ENCODE results near the gene CDH4. TPM values are rescaled to one million over a fixed set of nuclear protein-coding genes. Genes with fewer than 3 reads are reported as not detected.

Gene CDH4
- total RNA-seq, 1 experiment from 2014 or later, result not detected

GRCh38 chr20:61882716-61883615 lies 630.9 kb downstream of the CDH4 start:
- Histone ChIP-seq H3K79me2 (ENCODE audit: low read depth) (no peaks in the 10 kb centered on the region), H3K36me3 (ENCODE audit: low read depth) (no peaks in the 10 kb centered on the region), H3K27ac (no peak overlapping the region), H4K20me1 (ENCODE audit: insufficient read depth) (no peaks in the 10 kb centered on the region), H3K27me3 (ENCODE audit: insufficient read depth, low read depth) (peaks cover 100% of the 10 kb centered on the region), H3K9me3 (ENCODE audit: insufficient read depth, low read depth) (no peaks in the 10 kb centered on the region), H3F3A (ENCODE audit: insufficient read depth, low read depth) (no peaks in the 10 kb centered on the region), H3K4me2 (no peak overlapping the region), H3K4me3 (no peak overlapping the region), H3K9me2 (ENCODE audit: insufficient read depth) (no peaks in the 10 kb centered on the region), H3K4me1 (replicated peaks; ENCODE audit: insufficient read depth) (no peaks in the 10 kb centered on the region), H2AFZ (no peak overlapping the region)
- POLR2A ChIA-PET (ENCODE audit: unreplicated experiment), result no interaction called here
- DNase-seq, result no peak
- CTCF ChIA-PET, result no interaction called here
- BruUV-seq (replicated peaks), result no TSS peak
- TF ChIP-seq CTCF (conservative IDR thresholded peaks at IDR 0.05) (no peak), EZH2 (IDR thresholded peaks at IDR 0.05; ENCODE audit: low read depth) (no peak)
- intact Hi-C loops (cut with micrococcal nuclease; ENCODE audit: unreplicated experiment), result no loop called here

GRCh38 chr20:61883857-61884393 lies 631.9 kb downstream of the CDH4 start:
- POLR2A ChIA-PET (ENCODE audit: unreplicated experiment), result no interaction called here
- no peaks in the 10 kb centered on the region for H3K9me2 ChIP-seq (ENCODE audit: insufficient read depth)
- H3K27me3 ChIP-seq (ENCODE audit: insufficient read depth, low read depth), result peaks cover 100% of the 10 kb centered on the region
- H2AFZ ChIP-seq, result no peak overlapping the region
- H3K79me2 ChIP-seq (ENCODE audit: low read depth), result no peaks in the 10 kb centered on the region
- no peaks in the 10 kb centered on the region for H3K4me1 ChIP-seq (replicated peaks; ENCODE audit: insufficient read depth)
- H3K36me3 ChIP-seq (ENCODE audit: low read depth), result no peaks in the 10 kb centered on the region
- TF ChIP-seq CTCF (conservative IDR thresholded peaks at IDR 0.05) (no peak), EZH2 (IDR thresholded peaks at IDR 0.05; ENCODE audit: low read depth) (no peak)
- intact Hi-C loops (cut with micrococcal nuclease; ENCODE audit: unreplicated experiment), result no loop called here
- no peaks in the 10 kb centered on the region for H3K9me3 ChIP-seq (ENCODE audit: insufficient read depth, low read depth)
- no peak overlapping the region for H3K4me2 ChIP-seq
- CTCF ChIA-PET, result no interaction called here
- no peak for DNase-seq
- no peak overlapping the region for H3K4me3 ChIP-seq
- no peak overlapping the region for H3K27ac ChIP-seq
- H4K20me1 ChIP-seq (ENCODE audit: insufficient read depth), result no peaks in the 10 kb centered on the region
- BruUV-seq (replicated peaks), result no TSS peak
- H3F3A ChIP-seq (ENCODE audit: insufficient read depth, low read depth), result no peaks in the 10 kb centered on the region

- H3F3A ChIP-seq (ENCODE audit: insufficient read depth, low read depth), result no peaks in the 10 kb centered on the region
- H3K4me1 ChIP-seq (replicated peaks; ENCODE audit: insufficient read depth), result no peaks in the 10 kb centered on the region
- ChIA-PET POLR2A (ENCODE audit: unreplicated experiment) (no interaction called here), CTCF (no interaction called here)
- no peak overlapping the region for H2AFZ ChIP-seq
- no peak for DNase-seq
- H3K4me3 ChIP-seq, result no peak overlapping the region
- intact Hi-C loops (cut with micrococcal nuclease; ENCODE audit: unreplicated experiment), result no loop called here
- H4K20me1 ChIP-seq (ENCODE audit: insufficient read depth), result no peaks in the 10 kb centered on the region
- H3K27ac ChIP-seq, result no peak overlapping the region
- H3K79me2 ChIP-seq (ENCODE audit: low read depth), result no peaks in the 10 kb centered on the region
- no peak overlapping the region for H3K4me2 ChIP-seq
- no peak for TF ChIP-seq EZH2 (IDR thresholded peaks at IDR 0.05; ENCODE audit: low read depth)
- TF ChIP-seq CTCF (conservative IDR thresholded peaks at IDR 0.05), result no peak
- no TSS peak for BruUV-seq (replicated peaks)
- peaks cover 95% of the 10 kb centered on the region for H3K27me3 ChIP-seq (ENCODE audit: insufficient read depth, low read depth)
- H3K36me3 ChIP-seq (ENCODE audit: low read depth), result no peaks in the 10 kb centered on the region
- H3K9me2 ChIP-seq (ENCODE audit: insufficient read depth), result no peaks in the 10 kb centered on the region
- no peaks in the 10 kb centered on the region for H3K9me3 ChIP-seq (ENCODE audit: insufficient read depth, low read depth)
These were observed 632.7 kb downstream of the CDH4 start for GRCh38 chr20:61884571-61885389.
